Hypothalamus (tissue), 51 donors: ENCODE data around the gene DCHS1.

ENCODE experiments used
- DNase-seq, 51 donors: peaks; one replicate each; lab custom pipeline; 2025; lab: John Stamatoyannopoulos, UW

Gene DCHS1

DNA sequence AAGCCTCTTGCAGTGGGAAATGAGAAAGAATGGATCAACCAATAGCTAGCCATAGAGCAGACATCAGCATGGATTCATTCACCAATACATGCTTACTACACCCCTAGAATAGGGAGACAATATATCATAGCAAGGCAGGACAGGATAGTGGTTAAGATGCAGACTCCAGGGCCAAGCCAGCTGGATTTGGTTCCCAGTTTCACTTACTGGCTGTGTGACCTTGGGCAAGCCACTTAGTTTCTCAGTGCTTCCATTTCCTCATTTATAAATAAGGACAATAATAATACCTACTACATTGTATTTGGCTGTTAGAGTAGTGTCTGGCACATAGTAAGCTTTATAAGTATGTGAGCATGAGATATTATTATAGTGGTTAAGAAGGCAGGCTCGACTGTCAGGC lies 7.1 kb downstream of the DCHS1 start:
- DNase-seq = no peak

GRCh38 chr11:6647836-6648235 lies 7.8 kb downstream of the DCHS1 start:
- DNase-seq = no peak

DNA sequence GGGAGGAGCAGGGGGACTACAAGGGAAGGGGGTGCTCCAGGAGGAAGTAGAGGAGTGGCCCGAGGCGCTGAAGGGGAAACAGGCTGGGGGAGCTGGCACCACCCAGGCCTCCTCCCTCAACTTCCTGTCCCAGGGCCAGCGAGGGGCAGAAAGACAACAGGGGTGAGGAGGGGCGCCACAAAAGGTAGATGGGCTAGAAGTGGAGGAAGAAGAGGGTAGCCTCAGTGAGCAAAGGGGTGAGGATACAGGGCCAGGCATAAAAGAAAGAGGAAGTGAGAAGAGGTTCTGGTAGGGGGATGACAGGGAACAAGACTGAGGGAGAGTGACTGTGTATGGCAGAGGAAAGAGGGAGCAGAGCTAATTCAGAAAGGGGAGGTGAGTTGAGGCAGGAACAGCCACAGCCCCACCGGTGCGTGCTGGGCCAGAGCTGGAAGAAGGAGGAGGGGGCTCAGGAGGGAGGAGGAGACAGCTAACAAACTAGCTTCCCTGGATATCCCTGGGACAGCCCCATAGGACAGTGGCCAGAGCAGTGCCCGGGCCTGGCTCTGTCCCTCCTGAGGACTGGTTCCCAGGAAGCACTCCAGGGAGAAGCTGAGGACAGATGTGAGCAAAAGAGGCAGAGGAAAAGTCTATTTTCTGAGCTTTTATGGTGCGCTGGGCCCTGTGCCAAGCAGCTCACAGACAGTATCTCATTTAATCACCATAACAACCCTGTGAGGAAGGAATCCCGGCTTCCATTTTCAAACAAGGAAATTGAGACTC lies 8.5 kb downstream of the DCHS1 start:
- DNase-seq = peak in 2 of 51 donors; percentile 20 to 38

GRCh38 chr11:6646576-6646917 lies 9.1 kb downstream of the DCHS1 start:
- no peak for DNase-seq

DNA sequence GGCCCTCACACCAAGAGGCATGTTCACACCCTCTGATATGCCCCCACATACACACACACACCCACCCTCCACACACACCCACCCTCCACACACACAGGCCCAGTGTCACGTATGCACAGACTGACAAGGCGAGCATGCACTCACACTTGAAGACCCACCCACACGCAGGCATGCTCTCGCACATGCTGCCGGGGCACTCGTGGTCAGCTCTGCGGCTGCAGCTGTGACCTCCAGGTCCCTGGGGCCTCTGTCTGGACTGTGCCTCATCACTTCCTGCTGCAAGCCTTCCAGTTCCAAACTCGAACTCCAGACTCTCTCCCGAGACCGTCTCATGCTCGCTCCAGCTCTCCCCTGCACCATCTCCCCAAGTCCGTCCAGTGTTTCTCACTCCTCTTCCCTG lies 9.5 kb downstream of the DCHS1 start:
- DNase-seq = no peak

DNA sequence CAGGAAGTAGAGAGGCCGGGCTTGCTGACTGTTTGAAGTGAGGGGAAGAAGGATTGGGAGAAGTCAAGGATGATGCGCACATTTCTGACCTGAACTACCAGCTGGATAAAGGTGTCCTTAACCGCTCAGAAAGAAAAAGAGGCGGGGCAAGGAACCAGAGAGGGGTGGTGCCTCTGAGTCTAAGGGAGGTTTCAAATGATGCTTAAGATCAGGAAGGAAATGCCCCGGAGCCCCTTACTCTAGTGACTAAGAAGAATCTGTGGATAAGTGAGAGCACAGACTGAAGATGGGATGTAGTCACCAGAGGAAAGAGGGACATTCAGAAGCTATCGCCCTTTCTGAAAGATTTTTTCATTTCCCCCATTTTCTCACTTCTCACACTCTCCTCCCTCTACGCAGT lies 12.7 kb downstream of the DCHS1 start:
- no peak for DNase-seq

DNA sequence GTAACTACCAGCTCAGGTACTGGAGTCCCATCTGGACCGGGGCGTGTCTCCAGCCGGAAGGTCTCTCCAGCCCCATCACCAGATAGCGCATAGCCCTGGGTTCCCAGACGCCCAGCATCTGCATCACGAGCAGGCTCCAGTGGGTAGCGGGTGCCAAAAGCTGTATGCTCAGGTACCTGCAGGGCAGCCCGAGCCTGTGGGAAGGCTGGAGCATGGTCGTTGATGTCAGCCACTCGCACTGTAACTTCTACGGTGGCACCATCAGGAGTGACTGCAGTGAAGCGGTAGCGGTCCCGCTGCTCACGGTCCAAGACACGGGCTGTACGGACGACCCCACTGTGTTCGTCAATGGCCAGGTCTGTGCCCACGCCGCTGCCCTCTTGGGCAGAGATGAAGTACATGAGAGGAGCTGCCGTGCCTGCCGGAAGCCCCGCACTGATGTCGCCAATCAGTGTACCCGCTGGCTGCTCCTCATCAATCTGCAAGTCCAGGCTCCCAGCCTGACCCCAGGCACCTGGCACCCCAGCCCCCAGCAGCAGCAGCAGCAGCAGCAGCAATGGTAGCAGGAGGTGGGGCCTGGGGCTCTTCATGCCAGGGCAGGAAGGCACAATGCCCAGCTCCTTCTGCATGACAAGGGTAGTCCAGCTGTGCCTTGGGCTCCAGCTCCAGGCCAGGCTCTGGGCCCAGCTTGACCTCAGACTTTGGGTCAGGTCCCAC lies 14.5 kb downstream of the DCHS1 start:
- peak in 26 of 51 donors; percentile 13 to 74 (median 40) for DNase-seq

DNA sequence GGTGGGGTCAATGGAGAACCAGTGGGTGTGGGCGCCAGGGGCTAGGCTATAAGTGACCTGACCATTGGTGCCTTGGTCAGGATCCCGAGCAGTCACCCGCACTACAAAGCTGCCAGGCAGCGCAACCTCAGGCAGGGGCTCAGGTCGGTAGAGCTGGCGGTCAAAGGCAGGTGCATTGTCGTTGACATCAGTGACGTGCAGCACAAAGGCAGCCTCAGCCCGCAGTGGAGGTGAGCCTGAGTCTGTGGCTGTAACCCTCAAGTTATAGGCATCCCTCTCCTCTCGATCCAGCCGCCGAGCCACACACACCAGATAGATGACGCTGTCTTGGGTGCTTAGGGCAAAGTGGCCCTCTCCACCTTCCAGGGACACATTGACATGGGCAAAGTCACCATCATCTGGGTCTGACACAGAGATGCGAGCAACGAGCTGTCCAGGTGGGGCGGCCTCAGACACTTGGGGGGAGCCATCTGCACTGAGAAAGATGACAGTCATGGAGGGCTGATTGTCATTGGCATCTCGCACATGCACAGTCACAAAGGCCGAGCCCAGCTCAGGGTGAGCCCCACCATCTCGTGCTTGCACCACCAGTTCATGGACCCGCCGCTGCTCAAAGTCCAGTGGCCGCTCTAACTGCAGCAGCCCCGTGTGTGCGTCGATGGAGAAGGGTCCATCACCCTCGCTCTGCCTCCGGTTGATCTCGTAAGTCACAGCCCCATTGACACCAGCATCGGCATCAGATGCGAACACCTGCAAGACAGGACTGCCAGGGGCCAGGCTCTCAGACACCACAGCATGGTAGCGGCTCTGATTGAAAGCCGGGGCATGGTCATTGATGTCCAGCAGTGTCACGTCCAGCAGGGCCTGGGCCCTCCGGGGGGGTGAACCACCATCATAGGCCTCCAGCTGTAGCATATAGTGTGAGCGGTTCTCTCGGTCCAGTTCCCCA lies 15.3 kb downstream of the DCHS1 start:
- no peak for DNase-seq

GRCh38 chr11:6638429-6638828 lies 17.2 kb downstream of the DCHS1 start:
- DNase-seq = no peak

DNA sequence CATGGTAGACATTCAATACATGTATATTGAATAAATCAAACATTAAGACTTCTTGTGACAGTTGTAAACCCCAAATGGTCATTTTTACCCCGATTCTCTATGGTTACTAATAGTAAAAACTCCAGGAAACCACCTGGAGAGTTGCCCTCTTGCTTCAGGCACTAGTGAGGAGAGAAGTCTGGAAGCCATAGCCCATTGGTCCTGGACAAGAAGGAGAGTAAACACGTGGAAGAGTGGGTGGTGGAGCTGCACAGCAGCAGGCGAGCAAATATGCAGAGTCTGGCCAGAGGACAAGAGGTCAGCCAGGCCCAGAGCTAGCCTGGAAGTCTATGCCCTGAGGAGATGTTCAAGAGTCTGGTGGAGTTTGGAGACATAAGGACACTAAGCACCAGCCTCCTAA lies 17.7 kb downstream of the DCHS1 start:
- peak in 5 of 51 donors; percentile 13 to 27 (median 20) for DNase-seq

DNA sequence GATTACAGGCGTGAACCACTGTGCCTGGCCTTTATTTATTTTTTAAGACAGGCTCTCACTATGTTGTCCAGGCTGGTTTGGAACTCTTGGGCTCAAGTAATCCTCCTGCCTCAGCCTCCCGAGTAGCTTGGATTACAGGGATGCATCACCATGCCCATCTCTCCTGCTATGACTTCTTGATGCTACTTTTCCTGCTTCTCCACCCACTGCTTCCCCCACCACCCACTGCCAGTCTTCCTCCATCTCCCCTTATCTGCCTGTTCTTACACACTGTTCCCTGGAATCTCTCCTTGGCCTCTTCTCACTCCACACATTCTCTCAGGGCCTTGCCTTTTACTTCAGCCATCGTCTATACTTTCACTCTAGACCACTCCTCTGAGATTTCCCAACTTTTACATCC lies 19.1 kb downstream of the DCHS1 start:
- DNase-seq = no peak

DNA sequence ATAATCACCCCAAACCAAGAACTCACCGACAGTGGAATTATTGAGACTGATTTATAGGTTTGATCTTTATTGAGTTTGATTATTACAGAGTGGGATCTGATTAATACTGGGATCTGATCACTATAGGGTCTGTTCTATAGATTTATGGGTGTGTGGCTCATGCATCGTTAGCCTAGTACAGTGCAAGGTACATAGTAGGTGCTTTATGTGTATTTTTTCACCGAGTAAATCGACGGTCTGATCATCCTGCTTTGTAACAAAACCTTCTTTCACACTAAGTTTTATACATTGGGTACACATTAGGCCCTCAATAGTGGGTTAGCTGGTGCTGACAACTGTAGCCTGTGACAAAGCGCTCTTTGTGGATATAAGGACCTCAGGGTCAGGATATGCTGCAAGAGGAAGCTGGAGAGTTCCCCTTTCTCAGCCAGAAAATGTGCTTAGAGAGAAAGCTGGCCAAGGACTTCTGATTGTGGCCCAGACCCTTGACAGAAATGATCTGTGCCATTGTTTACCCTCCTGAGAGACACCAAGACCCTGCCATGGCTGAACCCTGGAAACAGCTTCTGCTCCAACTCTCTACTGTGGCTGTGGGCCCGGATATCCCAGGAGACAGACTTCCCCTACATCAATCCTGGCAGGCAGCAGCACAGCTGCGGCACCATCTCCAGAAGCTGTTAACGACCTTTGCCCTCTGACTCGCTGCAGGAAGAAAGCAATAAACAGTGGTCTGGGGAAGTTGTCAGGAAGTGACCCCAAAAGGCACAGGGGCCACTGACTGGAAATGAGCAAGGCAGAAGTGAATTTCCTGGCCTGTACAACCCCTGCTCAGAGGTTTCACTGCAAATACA lies 20.3 kb downstream of the DCHS1 start:
- DNase-seq = peak in 37 of 51 donors; percentile 15 to 92 (median 54)

DNA sequence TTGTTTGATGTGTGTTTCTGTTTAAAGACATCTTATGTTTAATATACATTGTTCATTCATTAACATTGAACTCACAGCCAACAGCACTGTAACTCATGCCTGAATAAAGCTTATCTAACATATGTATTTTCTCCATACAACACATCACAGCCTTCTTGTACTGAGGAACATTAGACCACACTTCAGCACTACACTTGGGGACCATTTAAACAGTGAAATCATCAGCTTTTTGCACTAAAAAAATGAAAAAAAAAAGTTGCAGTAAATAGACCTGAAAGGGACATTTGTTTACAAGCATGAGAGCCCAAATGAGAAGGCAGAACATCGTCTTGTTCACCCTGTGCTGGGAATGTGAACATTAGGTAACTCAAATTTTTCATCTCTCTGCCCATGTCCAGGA lies 21.1 kb downstream of the DCHS1 start:
- no peak for DNase-seq

DNA sequence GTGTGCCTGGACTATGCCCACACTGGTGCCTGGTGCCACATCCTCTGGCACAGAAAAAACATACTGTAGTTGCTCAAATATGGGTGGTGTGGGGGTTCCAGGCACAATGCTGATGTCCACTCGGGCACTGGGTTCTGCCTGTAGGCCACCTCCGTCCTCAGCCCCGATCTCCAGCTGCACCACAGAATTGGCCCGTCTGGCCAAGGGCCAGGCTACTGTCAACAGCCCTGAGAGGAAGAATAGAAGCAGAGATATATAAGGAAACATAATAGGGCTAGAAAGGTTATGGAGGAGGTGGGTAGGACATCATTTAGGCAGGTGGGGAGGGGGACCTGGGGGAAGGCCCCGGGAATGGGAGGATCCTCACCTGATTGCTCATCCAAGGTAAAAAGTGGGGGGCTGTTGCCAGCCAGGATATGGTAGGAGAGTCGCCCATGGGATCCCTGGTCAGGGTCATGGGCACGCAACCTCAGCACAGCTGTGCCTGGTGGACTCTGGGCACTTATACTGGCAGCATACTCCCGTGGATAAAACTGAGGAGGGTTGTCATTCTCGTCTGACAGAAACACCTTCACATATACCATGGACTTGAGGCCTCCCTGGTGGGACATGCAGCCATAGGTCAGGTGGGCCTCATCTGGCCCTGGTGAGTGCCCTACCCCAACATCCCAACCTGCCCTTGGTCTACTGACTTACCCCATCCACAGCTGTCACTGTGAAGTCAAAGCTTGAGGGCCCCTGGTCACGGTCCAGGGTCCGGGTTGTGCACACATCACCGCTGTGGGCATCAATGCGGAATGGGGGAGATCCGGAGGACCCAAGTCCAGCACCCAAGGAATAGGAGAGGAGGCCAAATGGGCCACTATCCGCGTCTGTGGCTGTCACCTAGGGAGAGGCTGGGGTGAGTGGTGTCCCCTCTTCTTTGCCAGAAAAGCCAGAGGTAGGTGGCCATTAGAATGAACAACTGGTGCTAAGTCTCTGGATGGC lies 21.9 kb downstream of the DCHS1 start:
- no peak for DNase-seq

DNA sequence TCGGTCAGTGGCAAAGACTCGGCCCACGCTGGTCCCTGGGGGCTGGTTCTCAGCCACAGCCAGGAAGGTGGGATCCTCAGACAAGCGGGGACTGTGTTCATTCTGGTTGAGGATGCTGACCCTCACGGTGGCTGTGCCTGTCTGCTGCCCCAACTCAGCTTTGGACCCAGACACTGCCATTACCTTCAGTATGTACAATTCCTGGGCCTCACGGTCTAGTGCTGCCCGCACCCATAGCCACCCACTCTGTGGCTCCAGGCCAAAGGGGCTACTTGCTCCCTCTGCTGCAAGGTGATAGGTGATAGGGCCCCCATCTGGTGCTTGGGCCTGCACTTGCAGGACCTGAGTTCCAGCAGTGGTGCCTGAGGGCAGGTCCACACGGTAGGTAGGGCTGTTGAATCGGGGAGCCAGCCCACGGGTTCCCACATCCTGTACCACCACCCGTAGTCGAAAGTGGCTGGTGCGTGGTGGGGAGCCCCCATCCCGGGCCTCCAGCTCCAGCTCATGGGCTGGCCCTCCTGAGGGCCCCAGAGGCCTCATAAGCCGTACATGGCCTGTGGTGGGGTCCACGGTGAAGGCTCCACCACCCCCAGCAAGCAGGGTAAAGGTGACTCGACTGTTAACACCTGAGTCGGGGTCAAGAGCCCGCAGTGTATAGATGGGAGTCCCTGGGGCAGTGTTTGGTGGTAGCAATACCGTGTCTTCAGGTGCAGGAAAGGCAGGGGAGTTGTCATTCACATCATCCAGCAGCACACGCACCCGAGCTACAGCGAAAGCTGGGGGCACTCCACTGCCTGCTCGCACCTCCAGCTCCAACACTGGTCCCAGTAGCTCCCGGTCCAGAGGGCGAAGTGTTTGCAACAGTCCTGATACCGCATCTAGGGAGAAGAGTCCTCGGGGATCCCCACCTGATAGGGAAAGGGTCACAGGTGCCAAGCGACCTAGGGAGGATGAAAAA lies 23.2 kb downstream of the DCHS1 start:
- no peak for DNase-seq

- no peak for DNase-seq
Measured at GRCh38 chr11:6631361-6631890, 24.2 kb downstream of the DCHS1 start.

GRCh38 chr11:6630632-6631291 lies 24.8 kb downstream of the DCHS1 start:
- no peak for DNase-seq
